Spinal cord (tissue), 10 donors: ENCODE results near the gene TNK1. TPM values are rescaled to one million over a fixed set of nuclear protein-coding genes. Genes with fewer than 3 reads are reported as not detected.
"Not testable (repeated sequence)": the region's sequence is repeated elsewhere in the genome, so short reads cannot be mapped to it uniquely, and the experiment has no call there.

Experiments used
- DNase-seq, 6 donors: peaks; one replicate each; pipeline versions ENCODE4 v3.0.0 to v3.0.0-alpha.2; 2013 to 2015; ENCODE audit warnings: low spot score in 6 of 6, low read depth in 4 of 6
- H3K27ac ChIP-seq: one replicate; pipeline ENCODE4 v1.5.1; 2013; ENCODE audit warnings: low read depth, low read length, control low read depth
- H3K27me3 ChIP-seq: one replicate; pipeline ENCODE4 v1.6.1; 2013; ENCODE audit warnings: low read length; ENCODE audit not compliant: control insufficient read depth, insufficient read depth
- H3K36me3 ChIP-seq: one replicate; pipeline ENCODE4 v1.6.1; 2013; ENCODE audit warnings: low read length; ENCODE audit not compliant: control insufficient read depth, insufficient read depth
- H3K4me1 ChIP-seq: one replicate; pipeline ENCODE4 v1.6.1; 2013; ENCODE audit warnings: low read length; ENCODE audit not compliant: control insufficient read depth, insufficient read depth
- H3K4me3 ChIP-seq: one replicate; pipeline ENCODE4 v1.5.1; 2013; ENCODE audit warnings: low read depth, low read length, control low read depth
- H3K9me3 ChIP-seq: one replicate; pipeline ENCODE4 v1.6.1; 2013; ENCODE audit warnings: low read length; ENCODE audit not compliant: control insufficient read depth, insufficient read depth
- WGBS: methylation state at CpG from one replicate; pipeline ENCODE4 v1.1.5; 2013; ENCODE audit warnings: missing lambda C conversion rate; ENCODE audit not compliant: insufficient coverage; 5-methylcytosine and 5-hydroxymethylcytosine counted together
- polyA plus RNA-seq, 2 donors: library from polyadenylated mRNA; unstranded; fragments of 120-200 nt; gene quantifications; one replicate each; pipeline ENCODE4 v1.2.1, GENCODE V29; 2013; ENCODE audit not compliant: insufficient read length in 2 of 2
- total RNA-seq, 2 donors: library from RNA; depleted of rRNA in 1 of 2; stranded (reverse); fragments of 120-200 nt in 1 of 2; fragments of >200 nt in 1 of 2; gene quantifications; one replicate each; pipeline versions ENCODE4 v1.2.3 to v1.2.4, GENCODE V29; 2013 to 2014
- donor health status: healthy.

The TNK1 gene
- total and polyA plus RNA-seq, 4 donors: 0.79 to 4.6 (median 2.5) TPM

GRCh38 chr17:7355053-7355452, 25.8 kb upstream of the TNK1 start, which contains the start of gene TMEM95:
Gene TMEM95, plus strand, starts transcription at chr17:7355156. Its CDS starts 49 bp downstream, at chr17:7355205.
- Histone ChIP-seq H3K4me1 (peaks cover 58% of the 10 kb centered on the region), H3K9me3 (no peaks in the 10 kb centered on the region), H3K27me3 (no peaks in the 10 kb centered on the region), H3K4me3 (no peak within 1 kb of the TSS), H3K27ac (peak within 1 kb of the TSS; percentile 88), H3K36me3 (peaks cover 5% of the 10 kb centered on the region)
- peak in 4 of 6 donors; percentile 24 to 90 (median 62) for DNase-seq
- 33% methylated on average over 10 of the region's 10 CpGs for WGBS

GRCh38 chr17:7355573-7355972, 25.3 kb upstream of the TNK1 start:
- no peaks in the 10 kb centered on the region for H3K9me3 ChIP-seq
- peaks cover 5% of the 10 kb centered on the region for H3K36me3 ChIP-seq
- H3K27me3 ChIP-seq: no peaks in the 10 kb centered on the region
- peaks cover 53% of the 10 kb centered on the region for H3K4me1 ChIP-seq
- peak overlapping the region; percentile 88 for H3K27ac ChIP-seq
- no peak for DNase-seq
- no peak overlapping the region for H3K4me3 ChIP-seq
- WGBS: 90% methylated on average over 1 of the region's 8 CpGs

GRCh38 chr17:7356072-7356549, 24.8 kb upstream of the TNK1 start:
- Histone ChIP-seq H3K4me3 (no peak overlapping the region), H3K36me3 (peaks cover 5% of the 10 kb centered on the region), H3K27me3 (no peaks in the 10 kb centered on the region), H3K4me1 (peaks cover 48% of the 10 kb centered on the region), H3K27ac (peak overlapping the region; percentile 88), H3K9me3 (no peaks in the 10 kb centered on the region)
- peak in 2 of 6 donors; percentile 73 to 76 for DNase-seq
- WGBS: 23% methylated on average over 11 of the region's 12 CpGs

- peaks cover 5% of the 10 kb centered on the region for H3K36me3 ChIP-seq
- H3K4me1 ChIP-seq: peaks cover 45% of the 10 kb centered on the region
- H3K27me3 ChIP-seq: no peaks in the 10 kb centered on the region
- WGBS: 78% methylated on average over 7 of the region's 8 CpGs
- H3K4me3 ChIP-seq: no peak overlapping the region
- no peaks in the 10 kb centered on the region for H3K9me3 ChIP-seq
- no peak for DNase-seq
- H3K27ac ChIP-seq: no peak overlapping the region
Observed at GRCh38 chr17:7356756-7357155, 24.1 kb upstream of the TNK1 start.

- H3K4me3 ChIP-seq: no peak overlapping the region
- no peak for DNase-seq
- peaks cover 5% of the 10 kb centered on the region for H3K36me3 ChIP-seq
- no peaks in the 10 kb centered on the region for H3K9me3 ChIP-seq
- H3K27ac ChIP-seq: no peak overlapping the region
- H3K4me1 ChIP-seq: peaks cover 41% of the 10 kb centered on the region
- WGBS: 89% methylated on average over 1 of the region's 2 CpGs
- H3K27me3 ChIP-seq: no peaks in the 10 kb centered on the region
Observed at GRCh38 chr17:7357381-7357780, 23.5 kb upstream of the TNK1 start.

- no peaks in the 10 kb centered on the region for H3K27me3 ChIP-seq
- no peaks in the 10 kb centered on the region for H3K9me3 ChIP-seq
- no peak overlapping the region for H3K27ac ChIP-seq
- no peak for DNase-seq
- no peak overlapping the region for H3K4me3 ChIP-seq
- no peaks in the 10 kb centered on the region for H3K36me3 ChIP-seq
- 50% methylated on average over 3 of the region's 3 CpGs for WGBS
- H3K4me1 ChIP-seq: no peaks in the 10 kb centered on the region
Observed at GRCh38 chr17:7361906-7362305, 19.0 kb upstream of the TNK1 start.

- no peak overlapping the region for H3K27ac ChIP-seq
- DNase-seq: no peak
- no peak overlapping the region for H3K4me3 ChIP-seq
- WGBS: 95% methylated on average over 4 of the region's 6 CpGs
- H3K27me3 ChIP-seq: no peaks in the 10 kb centered on the region
- no peaks in the 10 kb centered on the region for H3K36me3 ChIP-seq
- no peaks in the 10 kb centered on the region for H3K4me1 ChIP-seq
- no peaks in the 10 kb centered on the region for H3K9me3 ChIP-seq
Observed at GRCh38 chr17:7363311-7363710, 17.6 kb upstream of the TNK1 start.

- not testable (repeated sequence) for H3K4me3 ChIP-seq, H3K27ac ChIP-seq, H3K27me3 ChIP-seq, DNase-seq, H3K36me3 ChIP-seq, H3K9me3 ChIP-seq, H3K4me1 ChIP-seq
- WGBS: no CpG with 5 or more reads among the region's 7 CpGs
Observed at GRCh38 chr17:7365963-7366362, 14.9 kb upstream of the TNK1 start.

- H3K27me3 ChIP-seq: peaks cover 3% of the 10 kb centered on the region
- no peaks in the 10 kb centered on the region for H3K36me3 ChIP-seq
- no peak for DNase-seq
- H3K4me1 ChIP-seq: no peaks in the 10 kb centered on the region
- H3K9me3 ChIP-seq: no peaks in the 10 kb centered on the region
- 73% methylated on average over 2 of the region's 8 CpGs for WGBS
- no peak overlapping the region for H3K4me3 ChIP-seq
- no peak overlapping the region for H3K27ac ChIP-seq
Observed at GRCh38 chr17:7367083-7367482, 13.8 kb upstream of the TNK1 start.

GRCh38 chr17:7367918-7368598, 12.8 kb upstream of the TNK1 start:
- Histone ChIP-seq H3K27ac (no peak overlapping the region), H3K4me3 (no peak overlapping the region), H3K4me1 (no peaks in the 10 kb centered on the region), H3K36me3 (no peaks in the 10 kb centered on the region), H3K9me3 (no peaks in the 10 kb centered on the region), H3K27me3 (peaks cover 3% of the 10 kb centered on the region)
- WGBS: no CpG with 5 or more reads among the region's 13 CpGs
- no peak for DNase-seq
